HS-27A (cell line): ENCODE results near the gene ZDHHC22.
"Not testable (repeated sequence)": the region's sequence is repeated elsewhere in the genome, so short reads cannot be mapped to it uniquely, and the experiment has no call there.

ENCODE experiments used
- DNase-seq: peaks from one replicate; pipeline ENCODE4 v3.0.0-alpha.2; 2012; ENCODE audit warnings: low read depth, missing footprints

ZDHHC22 gene

DNA sequence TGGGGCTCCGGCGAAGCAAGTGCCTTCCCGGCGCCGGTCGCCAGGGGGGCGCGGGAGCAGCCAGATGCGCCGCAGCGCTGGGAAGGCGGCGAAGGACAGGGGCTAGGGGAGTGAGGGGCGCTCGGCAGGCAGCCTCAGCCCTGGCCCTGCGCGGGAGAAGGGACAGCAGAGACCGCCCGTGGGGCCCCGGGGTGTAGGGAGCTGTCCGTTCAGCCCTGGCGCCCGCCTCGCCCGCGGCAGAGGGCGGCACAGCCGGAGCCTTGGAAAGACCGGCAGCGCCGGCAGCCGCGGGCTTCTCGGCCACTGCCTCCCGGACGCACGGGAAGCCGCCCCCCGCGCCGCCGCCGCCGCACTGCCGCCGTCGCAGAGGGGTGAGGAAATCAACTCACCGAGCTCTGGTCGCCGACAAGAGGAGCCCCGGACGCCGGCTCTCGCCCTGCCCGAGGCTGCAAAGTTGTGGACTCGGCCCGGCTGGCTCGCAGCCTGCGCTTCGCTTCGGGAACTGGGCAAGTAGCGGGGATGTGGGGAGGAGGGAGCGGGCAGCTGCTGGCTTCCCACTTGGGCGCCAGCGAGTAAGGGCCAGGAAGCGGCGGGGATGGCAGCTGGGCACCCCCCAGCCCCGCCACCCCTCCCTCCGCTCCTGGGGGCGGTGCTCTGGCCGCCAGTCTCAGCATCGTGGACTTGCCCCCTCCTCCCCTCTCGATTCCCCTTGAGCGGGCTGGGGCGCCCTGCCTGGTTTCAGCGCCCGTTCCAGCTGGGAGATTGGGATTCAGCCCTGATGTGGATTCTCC, at the start of gene ZDHHC22:
TSS of gene ZDHHC22 (minus strand) at position 578 of the 791 bp plus-strand sequence. CDS start 2,053 bp downstream, outside the sequence.
- no peak for DNase-seq

GRCh38 chr14:77190977-77191376, 49.4 kb upstream of the ZDHHC22 start:
- no peak for DNase-seq

GRCh38 chr14:77189479-77189878, 47.9 kb upstream of the ZDHHC22 start:
- DNase-seq, result no peak

GRCh38 chr14:77187649-77188012, 46.0 kb upstream of the ZDHHC22 start:
- DNase-seq, result no peak

DNA sequence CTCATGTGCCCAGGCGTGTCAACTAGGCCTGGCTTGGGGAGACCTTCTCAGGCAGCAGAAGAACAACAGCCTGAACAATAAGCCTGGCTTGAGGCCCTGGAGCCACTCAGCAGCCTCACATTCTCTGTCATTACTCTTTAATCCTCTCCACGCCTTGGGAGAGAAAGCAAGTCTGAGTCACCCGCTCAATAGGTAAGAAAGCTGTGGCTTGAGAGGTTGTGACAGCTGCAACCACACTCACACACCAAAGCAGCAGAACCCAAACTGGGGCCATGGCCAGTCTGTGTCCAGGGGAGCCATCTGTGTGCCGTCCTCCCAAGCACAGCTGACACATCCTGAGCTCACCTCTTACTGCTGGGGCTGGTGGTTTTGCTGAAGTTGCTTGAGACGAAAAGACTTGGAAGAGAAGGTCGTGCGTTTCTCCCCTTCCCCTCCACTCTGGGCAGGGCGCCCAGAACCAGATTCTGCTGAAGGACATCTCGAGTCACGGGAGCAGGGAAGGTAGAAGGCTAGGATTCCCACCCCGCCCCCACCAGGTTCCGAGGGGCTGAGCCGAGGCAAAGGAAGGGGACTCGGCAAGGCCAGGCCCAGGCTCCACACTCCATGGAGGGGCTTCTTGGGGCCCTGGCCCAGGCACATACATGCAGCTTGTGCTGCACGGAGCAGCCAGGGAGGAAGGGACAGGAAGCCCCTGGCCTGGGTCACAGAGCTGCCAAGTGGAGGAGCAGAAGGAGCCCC, 45.5 kb upstream of the ZDHHC22 start:
- no peak for DNase-seq

DNA sequence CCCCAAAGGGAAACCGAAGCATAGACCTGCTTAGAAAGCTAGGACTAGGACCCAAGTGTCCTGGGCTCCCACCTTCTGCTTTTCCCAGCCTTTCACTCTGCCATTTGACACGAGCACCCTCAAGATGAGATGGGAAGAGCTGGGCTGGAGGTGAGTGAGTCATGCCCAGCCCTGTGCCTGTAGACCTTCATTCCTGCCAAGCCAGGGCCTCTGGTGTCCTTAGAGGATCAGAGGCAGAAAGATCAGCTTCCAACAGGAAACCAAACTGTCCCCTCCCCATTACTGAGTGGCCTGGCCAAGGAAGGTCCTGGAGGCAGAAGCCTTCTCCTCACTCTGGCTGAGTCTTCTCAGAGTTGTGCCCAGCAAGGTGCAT, 43.5 kb upstream of the ZDHHC22 start:
- DNase-seq, result no peak

GRCh38 chr14:77184396-77185092, 43.0 kb upstream of the ZDHHC22 start:
- no peak for DNase-seq

- DNase-seq, result no peak
Measured at GRCh38 chr14:77183896-77184295, 42.3 kb upstream of the ZDHHC22 start.

DNA sequence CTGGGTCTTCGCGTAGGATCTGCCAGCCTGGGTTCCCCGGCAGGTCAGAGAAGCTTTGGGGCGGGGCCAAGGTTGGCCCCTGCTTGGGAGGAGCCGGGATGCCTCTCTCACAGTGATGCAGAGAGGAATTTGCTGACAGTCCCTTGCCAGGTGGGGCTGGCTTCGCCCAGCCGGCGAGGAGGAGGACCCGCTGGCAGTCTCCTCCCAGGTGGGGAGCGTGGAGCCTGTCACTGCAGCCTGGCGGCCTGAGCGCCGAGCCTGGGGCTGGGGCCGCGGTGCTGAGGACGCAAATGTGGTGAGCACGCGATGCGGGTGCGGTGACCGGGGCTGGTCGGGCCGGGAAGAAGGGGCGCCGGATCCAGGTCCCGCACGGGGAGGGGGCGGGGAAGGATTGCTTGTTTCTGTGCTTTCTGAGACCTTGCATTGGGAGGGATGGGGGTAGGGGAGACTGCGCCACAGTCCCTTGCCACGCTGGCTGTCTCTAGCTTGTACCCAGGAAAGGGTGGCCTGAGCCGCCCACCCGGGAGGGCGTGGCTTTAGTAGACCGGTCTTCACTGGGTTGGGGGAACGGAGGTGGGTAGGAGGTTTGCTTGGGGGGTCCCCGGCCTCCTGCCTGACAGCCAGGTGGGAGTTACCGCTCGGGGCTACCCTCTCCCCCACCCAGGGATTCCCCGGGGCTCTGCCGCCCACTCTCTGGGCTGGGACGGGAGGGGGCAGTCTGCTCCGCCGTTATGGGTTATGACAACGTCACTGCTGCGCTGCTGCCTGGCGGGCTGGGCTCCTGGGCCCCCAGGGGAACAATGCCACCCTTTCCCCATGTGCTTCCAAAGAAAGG, 40.2 kb upstream of the ZDHHC22 start, which contains the start of gene TMEM63C:
TSS of gene TMEM63C (plus strand) at position 196 of the 835 bp plus-strand sequence. CDS start 37,016 bp downstream, outside the sequence.
- no peak for DNase-seq

DNA sequence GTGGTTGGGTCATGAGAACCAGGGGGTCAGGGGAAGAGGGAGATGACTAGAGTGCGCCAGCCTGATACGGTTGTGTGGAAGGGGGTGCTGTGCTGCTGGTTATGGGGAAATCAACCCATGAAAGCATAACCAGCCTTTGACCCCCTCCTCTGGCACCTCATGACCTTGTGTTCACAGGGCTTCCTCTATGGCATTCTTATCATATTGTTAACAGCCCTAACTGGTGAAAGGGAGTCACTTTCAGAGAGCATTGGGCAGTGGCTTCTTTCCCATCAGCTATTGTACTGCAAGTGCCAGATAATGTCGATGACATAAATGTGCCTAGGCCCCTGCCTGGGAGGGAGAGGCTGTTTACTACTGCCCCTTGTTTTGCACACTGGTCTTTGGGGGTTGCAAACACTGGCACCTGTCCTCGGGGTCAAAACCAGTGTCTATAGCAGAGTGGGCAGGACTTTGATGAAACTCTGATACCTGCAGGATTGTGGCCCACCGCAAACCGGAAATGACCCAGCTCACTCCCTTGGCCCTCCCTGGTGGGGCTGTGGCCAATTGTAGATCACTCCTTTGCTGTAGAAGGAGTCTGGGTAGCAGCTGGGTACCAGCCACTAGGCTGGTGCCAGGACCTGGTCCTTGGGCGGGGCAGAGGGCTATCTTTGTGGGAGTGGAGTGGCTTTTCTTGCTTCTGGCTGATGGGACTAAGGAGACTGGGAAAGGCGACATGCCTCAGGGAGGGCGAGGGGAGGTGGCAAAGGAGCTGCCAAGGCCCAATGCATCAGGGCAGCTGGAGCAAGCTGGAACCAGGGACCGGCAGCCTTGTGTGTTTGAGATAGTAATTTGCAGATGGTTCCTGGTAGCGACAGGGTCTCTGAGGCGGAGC, 39.4 kb upstream of the ZDHHC22 start:
- DNase-seq, result no peak

DNA sequence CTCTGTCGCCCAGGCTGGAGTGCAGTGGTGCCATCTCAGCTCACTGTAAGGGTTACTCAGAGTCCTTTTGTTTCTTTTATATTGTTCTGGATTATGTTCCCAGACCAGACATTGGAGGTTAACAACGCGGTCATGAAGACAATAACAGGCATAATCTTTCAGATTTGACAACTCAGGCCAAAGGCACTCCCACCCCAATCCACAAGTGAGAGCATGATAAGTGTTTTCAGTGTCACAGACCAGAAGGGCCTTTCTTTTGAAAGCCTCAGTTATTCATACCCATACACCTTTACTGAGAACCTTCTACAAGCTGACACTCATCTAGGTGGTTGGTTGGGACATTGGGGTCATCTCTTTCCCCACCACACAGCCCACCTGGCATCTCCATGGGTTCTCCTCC, 37.1 kb upstream of the ZDHHC22 start:
- no peak for DNase-seq

DNA sequence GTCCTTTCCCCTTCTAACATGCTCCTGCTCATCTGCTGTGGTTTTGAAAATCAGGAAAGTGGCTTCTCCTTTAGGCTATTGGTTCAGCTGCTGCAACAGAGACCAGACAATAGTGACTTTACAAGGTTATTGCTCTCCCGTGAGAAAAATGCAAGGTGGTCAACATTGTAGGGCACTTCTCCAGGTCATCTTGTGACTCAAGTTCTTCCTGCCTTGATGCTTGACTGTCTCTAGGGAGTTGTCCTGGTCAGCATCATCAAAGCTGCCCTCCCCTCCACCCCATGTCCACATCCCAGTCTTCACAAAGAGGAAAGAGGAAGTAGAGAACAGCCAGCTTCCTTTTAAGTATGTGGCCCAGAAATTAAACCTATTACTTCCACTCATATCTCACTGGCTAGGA, 36.1 kb upstream of the ZDHHC22 start:
- DNase-seq, result no peak

DNA sequence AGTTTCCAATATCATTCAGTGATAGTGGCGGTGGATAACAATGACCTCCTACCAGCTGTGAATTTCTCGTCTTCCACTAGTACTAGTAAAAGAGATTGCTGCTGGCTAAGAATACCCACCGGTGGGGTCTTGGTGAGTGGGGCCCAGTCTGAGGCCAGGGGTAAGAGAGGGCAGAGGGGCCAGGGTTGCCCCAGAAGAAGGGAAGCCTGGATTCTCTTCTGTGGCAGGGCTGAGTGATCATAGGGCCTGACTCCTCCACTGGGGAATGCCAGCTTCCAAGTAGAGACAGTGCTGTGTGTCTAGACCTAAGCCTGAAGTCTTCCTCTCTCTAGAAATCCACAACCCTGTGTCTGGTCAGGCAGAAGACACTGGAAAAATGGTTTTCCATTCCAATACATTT, 34.3 kb upstream of the ZDHHC22 start:
- no peak for DNase-seq

DNA sequence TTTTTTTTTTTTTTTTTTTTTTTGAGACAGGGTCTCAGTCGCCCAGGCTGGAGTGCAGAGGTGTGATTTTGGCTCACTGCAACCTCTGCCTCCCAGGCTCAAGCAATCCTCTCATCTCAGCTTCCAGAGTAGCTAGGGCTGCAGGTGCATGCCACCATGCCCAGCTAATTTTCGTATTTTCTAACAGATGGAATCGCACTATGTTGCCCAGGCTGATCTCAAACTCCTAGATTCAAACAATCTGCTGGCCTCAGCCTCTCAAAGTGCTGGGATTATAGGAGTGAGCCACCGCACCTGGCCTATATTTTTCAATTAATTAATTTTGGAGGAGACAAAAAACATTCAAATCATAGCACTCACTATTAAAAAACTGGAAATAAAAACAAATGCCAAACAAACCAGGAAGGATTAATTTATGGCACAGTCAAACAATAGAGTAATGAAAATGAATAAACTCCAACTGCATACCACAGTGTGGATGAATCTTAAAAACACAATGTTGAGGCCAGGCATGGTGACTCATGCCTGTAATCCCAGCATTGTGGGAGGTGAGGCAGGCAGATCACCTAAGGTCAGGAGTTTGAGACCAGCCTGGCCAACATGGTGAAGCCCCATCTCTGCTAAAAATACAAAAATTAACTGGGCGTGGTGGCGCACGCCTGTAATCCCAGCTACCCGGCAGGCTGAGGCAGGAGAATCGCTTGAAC, 32.5 kb upstream of the ZDHHC22 start:
- DNase-seq, result not testable (repeated sequence)

DNA sequence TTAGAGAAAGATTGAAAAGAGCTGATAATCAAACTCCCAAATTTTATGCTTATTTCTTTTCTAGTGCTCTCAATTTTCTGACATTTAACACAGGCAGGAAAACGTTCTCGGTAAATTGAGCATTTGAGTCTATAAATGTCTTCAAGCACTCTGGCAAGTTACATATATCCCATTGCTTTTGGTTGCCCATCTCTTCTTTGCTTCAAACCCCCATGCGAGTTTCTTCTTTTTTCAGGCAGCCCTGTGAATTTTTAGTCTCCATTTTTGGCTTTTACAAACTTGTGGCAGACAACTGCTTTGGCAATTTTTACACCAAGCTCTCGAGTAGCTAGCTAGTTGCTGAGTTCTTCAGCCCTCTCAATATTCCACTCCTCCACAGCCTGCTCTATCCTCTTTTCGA, 31.3 kb upstream of the ZDHHC22 start:
- no peak for DNase-seq

- no peak for DNase-seq
Measured at GRCh38 chr14:77170045-77170444, 28.5 kb upstream of the ZDHHC22 start.

- no peak for DNase-seq
Measured at GRCh38 chr14:77161011-77161410, 19.4 kb upstream of the ZDHHC22 start.

- DNase-seq, result no peak
Measured at GRCh38 chr14:77158882-77159255, 17.3 kb upstream of the ZDHHC22 start.

DNA sequence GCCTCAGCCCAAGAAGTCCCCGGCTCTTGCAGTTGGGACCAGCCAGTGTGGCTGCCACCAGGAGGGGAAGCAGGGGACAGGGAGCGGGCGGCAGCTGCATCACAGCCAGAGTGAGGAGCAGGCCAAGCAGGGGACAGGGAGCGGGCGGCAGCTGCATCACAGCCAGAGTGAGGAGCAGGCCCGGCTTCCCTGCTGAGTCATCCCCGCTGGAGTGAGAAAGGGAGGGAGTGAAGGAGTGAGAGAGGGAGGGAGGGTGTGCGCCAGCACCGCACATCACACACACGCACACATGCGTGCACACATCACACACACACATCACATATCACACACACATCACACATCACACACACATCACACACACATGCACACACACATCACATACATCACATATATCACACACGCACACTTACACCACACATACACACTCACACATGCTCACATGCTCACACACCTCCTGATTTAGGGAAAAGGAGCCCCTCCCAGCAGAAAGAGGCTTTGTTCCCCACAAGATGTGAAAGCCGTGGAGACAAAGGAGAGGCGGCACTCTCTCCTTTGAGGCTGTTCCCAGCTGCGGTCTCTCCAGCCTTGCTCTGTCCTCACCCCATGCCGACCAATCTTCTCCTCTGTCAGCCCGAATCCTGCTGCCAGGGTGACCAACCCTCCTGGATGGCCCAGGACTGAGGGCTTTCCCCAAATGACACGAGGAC, 16.7 kb upstream of the ZDHHC22 start:
- no peak for DNase-seq

- no peak for DNase-seq
Measured at GRCh38 chr14:77157740-77158139, 16.1 kb upstream of the ZDHHC22 start.
